Hepatocyte (in vitro differentiated cells): ENCODE measurements around the gene CCBE1. TPM values are rescaled to one million over a fixed set of nuclear protein-coding genes. Genes with fewer than 3 reads are reported as not detected.

ENCODE experiments used
- DNase-seq: peaks from one replicate; pipeline ENCODE4 v3.0.0-alpha.2; 2016; ENCODE audit warnings: low spot score
- H2AFZ ChIP-seq: fragments of 200-600 bp; sonication (generic); 2 replicates; pipeline ENCODE4 v1.6.0; 2016; ENCODE audit warnings: antibody characterized with exemption, mild to moderate bottlenecking
- H3K27ac ChIP-seq: fragments of 200-600 bp; sonication (generic); 2 replicates; pipeline ENCODE4 v1.5.1; 2016; ENCODE audit warnings: mild to moderate bottlenecking
- H3K27me3 ChIP-seq: fragments of 200-600 bp; sonication (generic); 2 replicates; pipeline ENCODE4 v1.6.1; 2016
- H3K36me3 ChIP-seq: fragments of 200-600 bp; sonication (generic); replicated peaks from 2 replicates; pipeline ENCODE4 v1.5.1; 2016; ENCODE audit warnings: low read depth; ENCODE audit not compliant: insufficient read depth
- H3K4me1 ChIP-seq: fragments of 200-600 bp; sonication (generic); 2 replicates; pipeline ENCODE4 v1.5.1; 2016; ENCODE audit warnings: mild to moderate bottlenecking, moderate library complexity; ENCODE audit not compliant: insufficient read depth
- H3K4me2 ChIP-seq: fragments of 200-600 bp; sonication (generic); 2 replicates; pipeline ENCODE4 v1.6.0; 2016
- H3K4me3 ChIP-seq: fragments of 200-600 bp; sonication (generic); 2 replicates; pipeline ENCODE4 v1.5.1; 2016; ENCODE audit warnings: mild to moderate bottlenecking
- H3K79me2 ChIP-seq: fragments of 200-600 bp; sonication (generic); 2 replicates; pipeline ENCODE4 v1.6.0; 2017; ENCODE audit warnings: mild to moderate bottlenecking
- H3K9me2 ChIP-seq: fragments of 200-600 bp; sonication (generic); replicated peaks from 2 replicates; pipeline ENCODE4 v1.6.0; 2017; ENCODE audit warnings: mild to moderate bottlenecking; ENCODE audit not compliant: insufficient read depth
- H3K9me3 ChIP-seq: fragments of 200-600 bp; sonication (generic); 2 replicates; pipeline ENCODE4 v1.5.1; 2016; ENCODE audit warnings: low read depth, mild to moderate bottlenecking
- H4K20me1 ChIP-seq: fragments of 200-600 bp; sonication (generic); 2 replicates; pipeline ENCODE4 v1.6.0; 2016; ENCODE audit warnings: mild to moderate bottlenecking; ENCODE audit not compliant: insufficient read depth, poor library complexity, severe bottlenecking
- CTCF ChIP-seq: fragments of 200-600 bp; sonication (generic); IDR thresholded peaks from 2 replicates; pipeline ENCODE4 v1.5.1; 2016; ENCODE audit warnings: antibody characterized with exemption, mild to moderate bottlenecking; ENCODE audit not compliant: poor library complexity
- EZH2 ChIP-seq: fragments of 200-600 bp; sonication (generic); IDR thresholded peaks from 2 replicates; pipeline ENCODE4 v1.6.1; 2016; ENCODE audit warnings: antibody characterized with exemption, mild to moderate bottlenecking, borderline replicate concordance
- EZH2phosphoT487 ChIP-seq: fragments of 200-600 bp; sonication (generic); IDR thresholded peaks from one replicate; pipeline ENCODE4 v1.6.1; 2018; ENCODE audit warnings: antibody characterized with exemption, mild to moderate bottlenecking, low read depth, moderate library complexity; ENCODE audit not compliant: unreplicated experiment, severe bottlenecking
- WGBS: methylation state at CpG from one replicate; pipeline ENCODE4 v1.1.6; 2016; ENCODE audit warnings: low lambda C conversion rate; ENCODE audit errors: missing lambda C conversion rate; 5-methylcytosine and 5-hydroxymethylcytosine counted together
- polyA plus RNA-seq: library from polyadenylated mRNA; unstranded; fragments of >200 nt; fragmentation: Nextera tagmentation; extraction: Ambion mirVana; gene quantifications from 2 replicates; pipeline ENCODE4 v1.2.1, GENCODE V29; 2016
- total RNA-seq: library from RNA; depleted of rRNA; stranded (reverse); fragments of >200 nt; gene quantifications from 2 replicates; pipeline ENCODE4 v1.2.3, GENCODE V29; 2014

The CCBE1 gene
- total and polyA plus RNA-seq, 2 experiments from 2014 or later: 3.1 to 9.2 TPM

DNA sequence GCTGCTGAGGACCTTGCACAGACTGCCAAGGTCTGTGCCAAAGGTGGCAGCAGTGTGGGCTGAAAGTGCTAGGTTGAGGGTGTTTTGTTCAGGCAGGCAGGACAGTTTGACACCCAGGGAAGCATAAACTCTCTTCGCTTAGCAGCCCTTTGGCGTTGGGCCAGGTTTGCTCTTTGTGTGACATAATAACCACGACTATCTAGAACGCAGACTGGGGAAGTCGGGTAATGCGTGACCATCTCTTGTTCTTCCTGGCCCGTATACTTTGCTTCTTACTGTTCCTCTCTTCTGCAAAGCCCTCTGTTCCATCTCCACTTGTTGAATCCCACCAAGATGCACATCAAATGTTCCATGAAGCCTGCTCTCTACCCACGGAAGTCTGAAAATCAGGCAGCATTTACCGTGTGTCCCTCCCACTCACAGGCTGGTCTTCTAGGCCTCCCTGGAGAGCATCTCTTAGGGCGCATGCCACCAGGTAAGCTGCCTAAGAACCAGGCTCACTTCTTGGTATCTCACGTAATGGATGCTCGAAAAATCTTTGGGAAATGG is 241.4 kb downstream of the CCBE1 start:
- peaks cover 7% of the 10 kb centered on the region for H3K27me3 ChIP-seq
- TF ChIP-seq EZH2: no peak
- no peak for TF ChIP-seq CTCF
- no peak for TF ChIP-seq EZH2phosphoT487
- no peaks in the 10 kb centered on the region for H3K36me3 ChIP-seq
- 81% methylated on average over 12 of the region's 12 CpGs for whole genome bisulfite sequencing
- H3K4me1 ChIP-seq: peaks cover 11% of the 10 kb centered on the region
- no peak overlapping the region for H2AFZ ChIP-seq
- H4K20me1 ChIP-seq: no peaks in the 10 kb centered on the region
- peak overlapping the region; percentile 18 for H3K27ac ChIP-seq
- H3K9me3 ChIP-seq: no peaks in the 10 kb centered on the region
- H3K4me2 ChIP-seq: no peak overlapping the region
- no peaks in the 10 kb centered on the region for H3K9me2 ChIP-seq
- H3K4me3 ChIP-seq: no peak overlapping the region
- no peaks in the 10 kb centered on the region for H3K79me2 ChIP-seq
- peak; percentile 23 for DNase-seq

- H3K27me3 ChIP-seq: peaks cover 7% of the 10 kb centered on the region
- H3K9me3 ChIP-seq: no peaks in the 10 kb centered on the region
- H3K4me2 ChIP-seq: peak overlapping the region; percentile 37
- peak overlapping the region; percentile 18 for H3K27ac ChIP-seq
- no peak for TF ChIP-seq EZH2
- TF ChIP-seq EZH2phosphoT487: peak; percentile 66
- no peak for TF ChIP-seq CTCF
- WGBS: 32% methylated on average over 13 of the region's 13 CpGs
- H4K20me1 ChIP-seq: no peaks in the 10 kb centered on the region
- no peak overlapping the region for H3K4me3 ChIP-seq
- peak; percentile 43 for DNase-seq
- no peaks in the 10 kb centered on the region for H3K79me2 ChIP-seq
- no peak overlapping the region for H2AFZ ChIP-seq
- H3K36me3 ChIP-seq: no peaks in the 10 kb centered on the region
- H3K9me2 ChIP-seq: no peaks in the 10 kb centered on the region
- H3K4me1 ChIP-seq: peaks cover 9% of the 10 kb centered on the region
These were observed 242.1 kb downstream of the CCBE1 start for GRCh38 chr18:59454909-59455727.

DNA sequence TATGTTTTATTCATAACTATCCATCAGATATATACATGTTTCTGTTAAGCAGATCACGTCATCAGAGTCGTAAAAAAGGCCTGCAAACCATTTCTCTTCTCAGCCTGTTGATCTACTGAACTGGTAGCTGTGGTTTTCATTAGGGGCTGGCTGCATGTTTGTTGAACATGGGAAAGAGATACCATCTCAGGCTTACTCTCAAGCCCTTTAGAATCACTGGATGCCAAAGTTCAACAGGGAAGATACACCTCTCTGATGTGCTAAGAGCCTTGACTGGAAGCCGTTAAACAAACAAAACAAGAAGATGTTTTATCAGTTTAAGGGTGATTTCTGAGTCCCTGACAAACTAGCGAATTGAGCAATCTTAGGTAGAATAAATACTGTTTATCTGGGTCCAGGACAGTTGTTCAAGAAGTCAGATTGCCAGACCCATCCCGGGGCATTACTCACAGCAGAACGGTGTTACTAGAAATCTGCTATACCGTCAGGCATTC is 243.7 kb downstream of the CCBE1 start:
- Histone ChIP-seq H3K36me3 (no peaks in the 10 kb centered on the region), H3K4me3 (no peak overlapping the region), H3K4me1 (peaks cover 3% of the 10 kb centered on the region), H4K20me1 (no peaks in the 10 kb centered on the region), H2AFZ (no peak overlapping the region), H3K4me2 (no peak overlapping the region), H3K27me3 (peaks cover 5% of the 10 kb centered on the region), H3K79me2 (no peaks in the 10 kb centered on the region), H3K9me3 (no peaks in the 10 kb centered on the region), H3K27ac (no peak overlapping the region), H3K9me2 (no peaks in the 10 kb centered on the region)
- no peak for TF ChIP-seq EZH2phosphoT487
- no peak for TF ChIP-seq CTCF
- TF ChIP-seq EZH2: no peak
- 15% methylated on average over 7 of the region's 7 CpGs for WGBS
- peak; percentile 16 for DNase-seq
